CD4-positive, alpha-beta T cell treated with Interleukin-15 for 4 hours (primary cell): ENCODE measurements around the gene MIDN.

Source experiments
- DNase-seq: peaks from one replicate; pipeline ENCODE4 v3.0.0-alpha.2; 2020; ENCODE audit warnings: low spot score

MIDN gene

DNA sequence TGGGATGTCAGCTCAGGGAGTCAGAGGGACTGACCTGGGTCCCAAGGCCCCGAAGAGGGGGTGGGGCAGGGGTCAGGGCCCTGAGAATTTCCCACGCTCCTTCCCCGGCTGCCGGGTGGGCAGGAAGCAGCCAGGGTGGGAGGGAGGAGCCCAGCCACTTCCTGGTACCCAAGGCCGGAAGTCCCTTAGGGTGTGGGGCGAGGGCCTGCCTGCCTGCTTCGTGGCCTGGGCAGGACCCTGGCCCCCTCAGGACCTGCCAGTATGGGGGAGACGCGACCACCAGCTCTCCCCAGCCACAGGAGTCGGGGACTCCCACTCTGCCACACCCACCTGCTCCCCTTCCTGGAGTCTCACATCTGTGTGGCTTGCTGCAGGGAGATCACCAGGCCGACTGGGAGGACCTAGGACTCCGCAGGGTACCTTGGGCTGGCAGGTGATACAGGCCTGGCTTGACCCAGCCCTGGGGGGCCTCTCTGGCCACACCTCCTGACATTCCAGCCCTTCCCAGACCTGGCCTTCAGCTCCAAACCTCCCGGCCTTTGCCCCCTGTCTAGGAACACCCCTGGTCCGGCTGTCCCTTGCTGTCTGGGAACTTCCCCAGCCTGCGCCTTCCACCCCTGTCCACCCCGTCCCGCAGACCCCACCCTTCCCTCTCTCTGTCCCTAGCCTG lies 11.0 kb downstream of the MIDN start:
- DNase-seq, result peak; percentile 72

DNA sequence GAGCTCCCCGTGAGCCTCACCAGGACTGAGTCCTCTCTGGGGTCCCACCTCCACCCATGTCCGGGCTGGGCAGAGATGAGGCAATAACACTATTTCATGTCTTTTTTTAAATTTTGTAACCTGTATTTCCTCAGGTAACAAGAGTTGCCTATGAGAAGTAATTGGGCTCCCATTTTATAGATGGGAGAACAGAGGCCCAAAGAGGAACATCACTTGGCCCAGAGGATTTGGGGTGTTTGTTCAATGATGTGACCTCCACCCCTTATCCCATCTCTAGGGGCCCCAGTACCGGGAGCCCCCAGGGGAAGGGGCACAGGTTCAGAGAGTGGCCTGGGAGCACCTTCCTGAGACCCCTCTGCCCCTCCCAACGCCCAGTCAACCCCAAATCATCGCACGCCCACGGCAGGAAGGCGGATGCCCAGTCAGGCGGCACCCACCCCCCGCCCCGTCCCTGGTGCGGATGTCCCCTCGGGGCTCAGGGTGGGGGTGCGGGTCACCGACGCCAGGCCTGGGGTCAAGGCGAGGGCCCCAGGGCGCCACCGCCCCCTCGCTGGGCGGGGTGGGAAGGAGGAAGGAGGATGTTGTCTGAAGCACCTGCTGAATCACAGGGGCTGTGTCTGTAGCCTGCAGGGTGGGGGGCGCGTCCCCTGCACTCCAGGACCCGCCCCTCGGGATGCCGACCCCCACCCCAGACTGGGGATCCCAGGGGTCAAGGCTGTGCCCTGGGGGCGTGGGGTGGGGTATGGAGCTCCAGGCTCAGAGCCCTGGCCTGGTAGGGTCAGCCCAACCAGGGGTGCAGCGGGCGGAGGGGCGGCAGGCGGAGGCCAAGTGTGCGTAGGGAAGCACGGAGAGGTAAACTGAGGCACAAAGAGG lies 11.7 kb downstream of the MIDN start:
- peak; percentile 56 for DNase-seq

DNA sequence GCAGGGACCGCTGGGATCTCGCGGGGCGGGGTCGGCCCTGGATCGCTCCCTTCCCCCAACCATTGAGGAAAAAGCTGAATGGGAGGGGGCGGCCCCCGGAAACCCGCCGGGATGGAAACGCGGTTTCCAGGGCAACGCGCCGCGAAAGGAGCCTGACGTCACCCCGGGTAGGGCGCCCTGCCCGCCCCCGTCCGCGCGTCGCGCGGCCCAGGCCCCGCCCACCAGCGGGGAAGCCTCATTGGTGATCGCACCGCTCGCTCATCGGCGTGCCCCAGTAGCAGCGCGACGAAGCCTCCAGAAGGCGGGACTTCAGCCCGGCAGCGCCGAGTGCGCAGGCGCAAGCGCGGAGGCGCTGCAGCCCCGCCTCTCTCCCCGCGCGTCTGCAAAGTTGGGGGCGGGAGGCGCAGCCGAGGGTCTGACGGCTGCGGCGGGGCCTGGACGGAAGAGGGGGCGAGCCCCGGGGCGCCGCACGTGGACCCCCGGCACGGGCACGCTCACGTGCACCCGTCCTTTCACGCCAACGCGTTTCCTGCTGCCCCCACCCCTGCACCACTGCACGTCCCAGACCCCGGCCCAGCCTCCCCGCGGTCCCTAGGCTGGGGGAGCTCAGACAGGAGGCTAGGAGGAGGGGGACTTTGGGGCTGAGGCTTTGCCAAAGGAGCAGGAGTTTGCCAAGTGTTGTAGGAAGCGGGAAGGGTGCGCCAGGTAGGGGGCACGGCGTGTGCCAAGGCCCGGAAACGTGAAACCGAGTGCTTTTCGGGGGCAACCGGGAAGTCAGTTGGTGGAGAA lies 12.6 kb downstream of the MIDN start:
- peak; percentile 98 for DNase-seq

DNA sequence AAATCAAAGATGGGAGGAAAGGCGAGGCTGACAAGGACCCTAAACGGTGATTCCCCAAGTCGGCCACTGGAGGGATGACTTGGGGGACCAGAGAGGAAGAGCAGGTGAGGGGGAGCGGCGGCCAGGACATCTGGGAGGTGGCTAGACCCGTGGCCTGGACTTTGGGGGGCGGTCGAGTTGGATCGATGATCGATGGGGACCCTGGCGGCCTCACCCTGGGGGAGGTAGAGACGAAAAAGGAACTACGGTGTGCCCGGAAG lies 13.1 kb downstream of the MIDN start:
- no peak for DNase-seq

DNA sequence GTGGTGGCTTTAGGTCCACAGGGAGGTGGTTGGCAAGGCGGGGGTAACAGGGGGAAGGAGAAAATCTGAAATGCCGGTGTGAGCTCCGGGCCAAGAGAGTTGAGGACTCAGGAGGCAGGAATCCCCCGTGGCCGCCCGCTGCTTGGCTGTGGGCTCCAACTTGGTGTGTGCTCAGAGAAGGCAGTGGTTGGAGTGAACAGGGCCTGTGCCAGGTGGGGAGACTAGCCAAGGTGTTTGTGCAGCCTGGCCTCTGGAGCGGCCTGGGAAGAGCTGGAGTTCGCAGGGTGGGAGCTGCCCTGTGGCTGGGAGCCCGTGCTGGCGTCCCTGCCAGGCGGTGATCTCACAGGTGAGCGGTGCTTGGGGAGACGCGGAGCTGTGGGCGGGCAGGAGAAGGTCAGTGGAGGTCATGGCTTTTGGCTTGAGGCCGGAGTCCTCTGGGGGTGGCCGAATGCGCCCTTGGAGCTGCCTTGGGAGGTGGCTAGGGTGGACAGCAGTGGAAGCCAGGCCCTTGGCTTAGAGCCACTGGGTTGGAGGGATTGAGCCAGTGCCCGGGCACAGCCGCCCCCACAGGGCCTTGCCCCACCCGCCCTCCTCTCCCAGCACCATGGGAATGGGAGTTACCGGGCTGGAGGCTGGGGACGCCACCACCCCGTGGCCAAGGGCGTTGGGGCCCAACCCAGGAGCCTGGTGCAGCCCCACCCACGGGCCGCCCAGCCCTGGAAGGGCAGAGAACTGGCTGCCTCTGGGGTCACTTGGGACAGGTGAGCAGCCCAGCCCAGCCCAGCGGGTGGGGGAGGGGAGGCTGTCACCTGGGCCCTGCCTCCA lies 13.6 kb downstream of the MIDN start:
- DNase-seq, result no peak

DNA sequence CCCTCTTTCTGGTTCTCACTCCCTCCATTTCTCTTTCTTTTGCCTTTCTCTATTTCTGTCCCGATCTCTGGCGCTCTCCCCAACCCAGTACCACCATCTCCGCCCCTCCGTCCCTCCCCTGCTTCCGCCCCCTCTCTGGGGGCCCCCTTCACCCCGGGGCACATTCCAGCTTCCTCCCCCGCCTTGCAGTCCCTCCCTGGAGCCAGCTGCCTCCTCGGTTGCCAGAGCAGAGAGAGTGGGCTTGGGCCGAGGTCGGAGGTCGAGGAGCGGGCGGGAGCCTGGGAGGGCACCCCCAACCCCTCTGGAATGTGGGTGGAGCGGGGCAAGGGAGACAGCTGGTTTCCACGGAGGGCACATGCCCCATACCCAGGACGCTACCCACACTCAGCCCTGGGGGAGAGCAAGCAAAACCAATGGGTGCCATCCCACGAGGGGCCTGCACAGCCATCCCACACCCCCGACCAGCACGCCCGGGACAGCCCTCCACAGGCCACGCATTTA lies 14.3 kb downstream of the MIDN start:
- no peak for DNase-seq

DNA sequence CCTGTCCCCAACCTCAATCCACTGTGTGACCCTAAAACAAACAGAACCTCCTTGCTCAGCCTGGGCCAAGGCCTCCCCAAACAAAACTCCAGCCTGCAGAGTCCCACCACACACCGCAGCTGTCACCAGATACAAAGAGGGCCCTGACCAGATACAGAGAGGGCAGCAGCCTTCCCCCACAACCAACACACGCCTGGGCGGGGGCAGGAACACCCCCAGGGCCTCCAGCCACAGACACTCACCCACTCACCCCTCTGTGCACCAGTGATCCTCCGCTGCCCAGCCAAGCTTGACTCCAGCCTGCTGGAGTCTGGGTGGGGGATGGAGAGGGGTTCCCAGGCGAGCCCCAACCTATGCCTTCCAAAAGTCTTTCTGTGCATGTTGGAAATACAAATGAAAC lies 14.8 kb downstream of the MIDN start:
- DNase-seq, result no peak

DNA sequence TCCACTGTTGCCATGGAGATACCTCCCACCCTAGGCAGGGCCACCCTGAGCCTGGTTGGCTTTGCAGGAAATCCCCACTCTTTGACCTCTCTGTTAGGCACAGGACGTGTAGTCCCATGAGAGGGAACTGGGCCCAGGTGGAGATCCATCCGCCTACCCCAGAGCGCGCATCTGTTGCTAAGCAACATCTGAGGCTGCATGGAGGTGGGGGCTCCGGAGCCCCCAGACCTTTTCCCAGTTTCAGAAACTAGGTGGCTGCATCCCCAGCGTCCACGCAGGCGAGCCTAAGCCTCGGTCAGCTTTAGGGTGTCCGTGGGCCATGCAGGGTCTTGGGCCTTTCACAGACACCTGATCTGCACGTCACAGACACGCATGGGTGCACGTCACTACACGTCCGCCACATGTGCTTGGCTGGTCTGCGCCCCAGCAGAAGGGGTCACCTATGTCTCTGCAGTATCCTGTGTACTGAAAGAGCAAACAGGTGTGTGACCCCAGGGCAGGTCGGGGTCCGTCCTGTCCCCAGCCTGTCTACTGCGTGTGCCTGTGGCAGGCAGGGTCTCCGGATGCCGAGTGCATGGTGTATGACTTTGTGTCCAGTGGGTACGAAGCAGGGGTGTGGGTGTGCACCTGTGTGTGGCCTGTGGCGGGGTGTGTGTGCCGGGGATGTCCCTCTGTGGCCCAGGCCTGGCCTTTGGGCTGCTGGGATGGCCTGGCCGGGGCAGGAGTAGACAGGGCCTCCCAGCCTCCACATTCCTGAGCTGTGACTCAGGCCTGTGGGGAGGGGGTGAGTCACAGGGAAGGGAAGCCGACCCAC lies 16.6 kb downstream of the MIDN start:
- no peak for DNase-seq

DNA sequence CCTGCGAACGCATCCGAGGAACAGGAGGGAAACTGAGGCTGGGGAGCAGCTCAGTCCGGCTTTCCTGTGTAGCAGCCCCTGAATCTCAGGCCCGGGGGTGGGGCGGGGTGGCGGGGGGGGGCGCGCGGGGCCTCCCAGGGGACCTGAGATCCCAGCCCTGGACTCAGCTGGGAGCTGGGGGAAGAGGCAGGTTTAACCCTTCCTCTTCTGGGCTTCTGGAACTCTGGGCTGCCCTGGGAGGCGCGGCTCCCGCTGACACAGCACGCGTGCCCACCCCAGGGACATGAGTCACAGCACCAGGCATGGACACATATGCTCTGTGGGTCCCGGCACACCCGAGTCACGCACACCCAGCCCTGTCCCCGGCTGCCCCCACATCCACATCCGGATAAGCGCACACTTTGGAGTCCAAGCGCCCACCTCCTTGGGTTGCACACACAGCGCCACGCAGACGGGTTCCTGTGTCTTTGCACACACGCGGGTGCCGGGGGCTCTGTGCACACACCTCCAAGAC lies 17.3 kb downstream of the MIDN start:
- DNase-seq, result peak; percentile 42

DNA sequence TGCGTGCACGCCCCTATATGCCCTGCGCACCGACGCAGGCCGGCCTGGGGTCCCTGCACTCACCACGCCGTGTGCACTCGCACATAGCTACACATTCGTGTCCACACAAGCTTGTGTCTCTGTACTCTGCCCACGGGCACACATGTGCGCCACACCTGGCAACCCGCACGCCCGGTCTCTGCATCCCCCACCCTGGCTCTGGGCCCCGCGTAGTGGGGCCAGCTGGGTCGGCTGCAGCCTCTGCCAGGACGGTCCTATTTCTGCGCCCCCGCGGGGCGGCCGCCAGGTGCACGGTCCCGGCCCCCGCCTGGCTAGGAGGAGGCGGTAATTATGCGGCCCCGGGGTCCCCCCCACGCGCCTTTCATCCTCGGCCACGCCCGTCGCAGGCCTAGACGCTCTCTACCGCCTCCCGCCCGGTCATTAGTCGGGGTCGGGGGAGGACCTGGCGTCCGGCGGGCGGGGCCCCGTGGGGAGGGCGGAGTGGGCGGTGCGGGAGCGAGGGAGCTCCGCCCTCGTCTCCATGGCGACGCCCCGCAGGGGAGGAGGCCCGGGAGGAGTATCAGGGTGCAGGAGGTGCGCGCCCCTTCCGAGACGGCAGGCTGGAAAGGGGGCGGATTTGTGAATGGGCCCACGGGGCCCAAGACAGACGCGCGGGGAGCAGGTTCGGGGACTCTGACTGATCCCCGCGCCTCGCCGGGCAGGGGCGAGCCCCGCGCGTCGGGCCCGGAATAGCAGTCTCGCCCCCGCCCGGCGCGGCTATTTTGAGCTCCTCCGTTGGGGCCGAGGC lies 17.9 kb downstream of the MIDN start:
- peak; percentile 89 for DNase-seq

DNA sequence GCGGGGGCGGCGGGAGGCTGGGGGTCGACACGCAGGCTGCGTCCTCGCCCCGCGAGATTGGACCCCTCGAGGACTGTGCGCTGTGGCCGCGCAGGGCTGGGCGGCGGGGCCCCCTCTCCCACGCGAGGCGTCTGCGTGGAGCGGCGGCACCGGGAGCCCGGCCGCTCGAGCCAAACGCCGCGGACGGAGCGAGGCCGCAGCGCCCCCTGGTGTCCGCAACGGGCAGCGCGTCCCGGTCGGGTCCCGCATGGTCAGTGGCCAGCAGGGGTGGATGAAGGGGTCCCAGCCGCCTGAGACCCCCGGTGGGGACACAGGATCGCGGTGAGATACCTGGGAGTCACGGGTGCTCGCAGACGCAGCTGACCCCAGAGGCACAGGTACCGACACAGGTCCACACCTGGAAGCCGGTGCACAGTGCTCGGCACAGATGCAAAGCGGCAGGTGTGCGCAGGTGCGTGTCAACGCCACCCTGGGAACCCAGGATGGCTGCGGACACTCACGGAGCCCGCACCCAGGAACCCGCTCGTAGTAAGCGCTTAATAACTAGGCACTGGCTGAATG lies 18.6 kb downstream of the MIDN start:
- peak; percentile 63 for DNase-seq

DNA sequence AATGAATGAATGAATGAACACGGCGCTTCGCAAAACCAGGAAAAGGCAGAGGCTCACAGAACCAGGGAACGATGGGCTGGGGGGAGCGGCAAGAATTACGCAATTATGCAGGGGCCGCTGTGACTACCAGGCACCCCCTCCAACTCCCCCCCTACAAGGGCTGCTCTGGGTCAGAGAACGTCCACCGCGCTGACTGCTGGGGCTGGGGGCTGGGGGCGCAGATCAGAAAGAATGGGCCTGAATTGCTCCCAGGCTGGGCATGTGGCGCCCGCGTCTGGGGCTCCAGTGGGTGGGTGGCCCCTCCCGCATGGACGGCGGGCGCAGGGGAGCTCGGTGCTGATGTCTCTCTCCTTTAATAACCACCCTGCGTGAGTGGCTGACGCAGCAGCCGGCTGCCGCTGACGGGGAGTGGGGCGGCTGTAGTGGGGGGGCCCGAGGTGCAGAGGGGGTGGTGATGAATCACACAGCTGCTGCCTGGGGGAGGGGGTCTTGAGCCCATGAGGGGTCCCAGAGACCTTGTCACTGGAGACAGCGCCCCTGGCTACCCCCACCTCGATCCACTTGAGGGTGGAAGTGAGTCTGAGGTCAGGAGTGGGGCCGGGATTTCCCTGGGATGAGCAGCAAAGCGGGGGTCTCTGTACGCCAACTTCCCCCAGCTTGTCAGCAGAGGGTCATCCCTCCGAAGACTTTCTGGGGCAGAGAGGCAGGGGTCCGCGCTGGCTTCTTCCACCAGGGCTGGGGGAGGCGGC lies 19.3 kb downstream of the MIDN start:
- no peak for DNase-seq

DNA sequence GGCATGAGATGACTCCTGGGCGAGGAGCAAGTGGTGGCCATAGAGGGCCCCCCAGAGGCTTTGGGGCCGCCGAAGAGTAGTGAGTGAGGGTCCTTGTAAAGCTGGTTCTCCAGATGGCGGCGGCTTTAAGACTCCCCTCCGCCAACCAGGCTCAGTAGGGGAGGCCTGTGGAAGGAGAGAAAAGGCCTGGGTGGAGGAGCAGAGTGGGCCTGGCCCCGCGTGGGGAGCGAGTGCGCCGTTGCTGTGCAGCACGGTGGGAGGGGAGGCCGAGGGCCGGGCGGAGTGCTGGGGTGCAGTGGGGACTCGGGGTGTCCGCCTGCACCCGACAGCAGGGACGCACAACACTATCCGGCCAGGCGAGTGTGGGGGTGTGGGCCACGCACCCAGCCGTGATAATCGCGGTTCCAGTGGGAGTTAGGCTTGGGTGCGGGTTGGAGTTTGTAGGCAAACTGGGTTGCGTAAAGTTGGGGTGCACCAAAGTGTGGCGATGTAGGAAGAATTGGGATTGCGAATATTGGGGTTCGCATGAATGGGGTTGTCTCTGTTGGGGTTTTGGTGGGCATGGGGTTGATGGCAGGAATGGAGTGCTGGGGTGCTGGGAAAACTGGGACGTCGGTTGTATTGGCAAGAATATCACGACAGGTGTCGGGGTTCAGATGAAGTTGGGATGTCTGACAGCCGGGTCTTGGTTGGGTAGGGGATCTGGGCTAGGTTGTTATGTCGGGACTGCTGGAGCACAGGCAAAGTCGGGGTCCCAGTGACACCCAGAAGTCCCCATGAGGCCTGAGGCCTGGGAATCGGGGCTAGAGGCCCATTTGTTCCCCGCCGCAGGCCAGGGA lies 20.1 kb downstream of the MIDN start:
- DNase-seq, result no peak

DNA sequence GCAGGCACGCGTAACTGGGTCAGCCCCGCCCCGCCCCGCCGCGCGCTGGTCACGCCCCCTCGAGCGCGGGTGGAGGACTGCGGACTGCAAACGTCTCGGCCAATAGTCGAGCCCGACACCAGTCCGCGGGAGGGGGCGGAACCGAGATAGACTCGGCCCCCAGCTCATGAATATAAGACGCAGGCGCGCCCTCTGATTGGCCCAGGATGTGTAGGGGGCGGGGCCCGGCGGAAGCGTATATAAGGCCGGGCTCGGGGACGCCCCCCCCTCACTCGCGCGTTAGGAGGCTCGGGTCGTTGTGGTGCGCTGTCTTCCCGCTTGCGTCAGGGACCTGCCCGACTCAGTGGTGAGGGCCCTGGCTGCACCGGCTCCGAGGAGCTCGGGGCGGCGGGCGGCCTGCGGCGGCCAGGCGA lies 20.7 kb downstream of the MIDN start, which contains the start of gene CIRBP:
Gene CIRBP, plus strand, starts transcription at position 268 of the 413 bp plus-strand sequence. CDS start 1,602 bp downstream, outside the sequence.
- peak; percentile 99 for DNase-seq

DNA sequence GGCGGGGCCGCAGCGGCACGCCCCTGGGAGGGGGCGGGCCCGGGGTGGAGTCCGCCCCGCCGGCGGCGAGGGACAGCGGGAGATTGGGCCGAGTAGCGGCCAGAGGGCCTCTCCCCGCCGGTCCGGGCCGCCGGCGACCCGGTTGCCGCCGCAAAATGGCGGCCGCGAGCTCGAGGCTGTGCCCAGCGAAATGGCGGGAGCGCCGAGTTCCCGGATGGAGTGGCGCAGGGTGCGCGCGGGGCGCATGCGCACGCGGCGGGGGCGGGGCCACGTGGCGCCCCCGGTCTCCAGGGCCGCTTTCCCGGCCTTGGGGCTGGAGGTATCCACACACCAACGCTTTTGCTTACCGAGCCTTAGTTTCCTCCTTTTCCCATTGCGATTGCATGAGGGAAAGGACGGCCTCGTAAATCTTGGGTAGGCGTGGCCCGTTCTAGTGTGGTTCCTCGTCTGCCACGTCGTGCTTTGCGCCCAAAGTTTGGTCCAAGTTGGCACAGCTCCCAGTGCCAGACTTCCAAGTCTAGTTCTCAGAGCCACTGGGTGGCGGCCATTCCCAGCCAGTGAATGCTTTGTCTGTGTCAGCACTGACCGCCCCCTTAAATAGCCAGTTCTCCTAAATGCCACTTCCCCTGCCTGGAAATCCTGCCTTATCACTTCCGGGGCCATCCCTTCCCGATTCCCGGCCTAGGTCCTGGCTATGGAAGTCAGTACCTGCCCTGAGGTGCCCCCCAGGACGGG lies 21.3 kb downstream of the MIDN start:
- peak; percentile 86 for DNase-seq

DNA sequence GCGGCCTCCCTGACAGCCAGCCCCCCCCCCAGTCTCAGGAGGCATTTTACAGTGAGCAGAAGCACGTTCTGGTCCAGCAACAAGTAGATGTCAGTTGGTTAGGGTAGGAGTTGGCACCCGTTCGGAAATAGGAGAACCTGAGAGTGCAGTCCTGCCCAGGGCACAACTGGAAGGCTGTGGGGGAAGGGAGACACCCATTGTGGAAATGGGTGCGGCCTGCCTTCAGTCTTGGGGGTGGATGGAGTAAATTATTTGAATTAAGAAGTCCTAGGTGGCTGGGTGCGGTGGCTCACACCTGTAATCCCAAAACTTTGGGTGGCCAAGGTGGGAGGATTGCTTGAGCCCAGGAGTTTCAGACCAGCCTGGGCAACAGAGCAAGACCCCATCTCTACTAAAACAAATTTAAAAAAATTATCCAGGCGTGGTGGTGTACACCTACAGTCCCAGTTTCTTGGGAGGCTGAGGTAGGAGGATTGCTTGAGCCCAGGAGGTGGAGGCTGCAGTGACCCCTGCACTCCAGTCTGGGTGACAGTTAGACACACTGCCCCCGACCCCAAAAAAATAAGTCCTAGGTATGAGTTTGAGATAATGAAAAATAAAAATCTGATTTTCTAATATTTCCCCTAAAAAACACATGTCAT lies 21.9 kb downstream of the MIDN start:
- DNase-seq, result no peak
